Activated CD4-positive, CD25-positive, alpha-beta regulatory T cell treated with anti-CD3 and anti-CD28 coated beads, Interleukin-2, amount 50 U/mL, for 24 hours (primary cell): ENCODE measurements around the gene OMA1.
A peak's percentile ranks its signal among the peaks of the same experiment; 100 is the strongest.
"Not testable (repeated sequence)": the region's sequence is repeated elsewhere in the genome, so short reads cannot be mapped to it uniquely, and the experiment has no call there.

ENCODE experiments used
- ATAC-seq, 2 donors: fragments of 150-1000 bp; cut with Tn5 transposase; one replicate each; pipeline ENCODE4 v1.10.0; 2021; ENCODE audit warnings: mild to moderate bottlenecking in 1 of 2, moderate library complexity in 1 of 2

The OMA1 gene

GRCh38 chr1:58573705-58574591 lies 27.4 kb upstream of the OMA1 start:
- ATAC-seq: peak; percentile 98 to 99

GRCh38 chr1:58573138-58573537 lies 26.6 kb upstream of the OMA1 start:
- no peak for ATAC-seq

GRCh38 chr1:58572690-58573089 lies 26.2 kb upstream of the OMA1 start:
- ATAC-seq: no peak

GRCh38 chr1:58571616-58572015 lies 25.1 kb upstream of the OMA1 start:
- ATAC-seq: no peak

GRCh38 chr1:58570817-58571216 lies 24.3 kb upstream of the OMA1 start:
- ATAC-seq: no peak

GRCh38 chr1:58570094-58570493 lies 23.6 kb upstream of the OMA1 start:
- no peak for ATAC-seq

- no peak for ATAC-seq
Measured at GRCh38 chr1:58568911-58569310, 22.4 kb upstream of the OMA1 start.

- no peak for ATAC-seq
Measured at GRCh38 chr1:58568271-58568860, 21.8 kb upstream of the OMA1 start.

GRCh38 chr1:58566339-58566738 lies 19.8 kb upstream of the OMA1 start:
- ATAC-seq: no peak

GRCh38 chr1:58563715-58564114 lies 17.2 kb upstream of the OMA1 start:
- not testable (repeated sequence) for ATAC-seq

GRCh38 chr1:58561633-58562032 lies 15.1 kb upstream of the OMA1 start:
- no peak for ATAC-seq

- no peak for ATAC-seq
Measured at GRCh38 chr1:58555393-58555792, 8.9 kb upstream of the OMA1 start.

- no peak for ATAC-seq
Measured at GRCh38 chr1:58551186-58552140, 4.9 kb upstream of the OMA1 start.

- ATAC-seq: not testable (repeated sequence)
Measured at GRCh38 chr1:58549291-58549690, 2.8 kb upstream of the OMA1 start.

- ATAC-seq: no peak
Measured at GRCh38 chr1:58548371-58548770, 1.8 kb upstream of the OMA1 start.

GRCh38 chr1:58545591-58546519 lies 671 bp downstream of the OMA1 start:
- peak; percentile 71 to 73 for ATAC-seq

- ATAC-seq: no peak
Measured at GRCh38 chr1:58543260-58543659, 3.3 kb downstream of the OMA1 start.

- no peak for ATAC-seq
Measured at GRCh38 chr1:58539553-58539952, 7.0 kb downstream of the OMA1 start.

- ATAC-seq: no peak
Measured at GRCh38 chr1:58538821-58539220, 7.7 kb downstream of the OMA1 start.

- not testable (repeated sequence) for ATAC-seq
Measured at GRCh38 chr1:58531842-58532241, 14.7 kb downstream of the OMA1 start.

GRCh38 chr1:58529284-58529683 lies 17.2 kb downstream of the OMA1 start:
- no peak for ATAC-seq

- no peak for ATAC-seq
Measured at GRCh38 chr1:58528518-58528917, 18.0 kb downstream of the OMA1 start.
